PC-9 (cell line): ENCODE measurements around the gene JARID2. TPM values are rescaled to one million over a fixed set of nuclear protein-coding genes. Genes with fewer than 3 reads are reported as not detected.

Source experiments
- BruUV-seq: library from RNA; stranded (reverse); fragments of 400-500 nt; replicated peaks from 2 replicates; lab custom pipeline; 2021; lab: Mats Ljungman, UMichigan
- CTCF ChIA-PET: fragments of 300-600 bp; sonication (Branson Sonifier 250); formaldehyde crosslinking; loops from one replicate; lab custom pipeline; 2022; ENCODE audit warnings: antibody characterized with exemption; lab: Charles Lee
- POLR2A ChIA-PET: fragments of 300-600 bp; sonication (Branson Sonifier 250); formaldehyde crosslinking; loops from one replicate; lab custom pipeline; 2022; ENCODE audit warnings: antibody characterized with exemption; ENCODE audit not compliant: unreplicated experiment; lab: Charles Lee
- DNase-seq, 2 experiments: peaks; one replicate each; pipeline versions ENCODE4 v3.0.0 to v3.0.0-alpha.2; 2015 to 2022; ENCODE audit warnings: mixed read lengths in 1 of 2
- H2AFZ ChIP-seq: fragments of 200-600 bp; sonication (generic); 2 replicates; pipeline ENCODE4 v1.8.1; 2017; ENCODE audit warnings: antibody characterized with exemption
- H3F3A ChIP-seq: fragments of 200-600 bp; sonication (generic); 2 replicates; pipeline ENCODE4 v1.8.1; 2017; ENCODE audit warnings: antibody characterized with exemption, mild to moderate bottlenecking, low read depth; ENCODE audit not compliant: insufficient read depth
- H3K27ac ChIP-seq: fragments of 200-600 bp; sonication (generic); 2 replicates; pipeline ENCODE4 v1.6.1; 2016; ENCODE audit warnings: mixed run types
- H3K27me3 ChIP-seq: fragments of 200-600 bp; sonication (generic); 2 replicates; pipeline ENCODE4 v1.6.1; 2016; ENCODE audit warnings: low read depth, mixed run types; ENCODE audit not compliant: insufficient read depth
- H3K36me3 ChIP-seq: fragments of 200-600 bp; sonication (generic); 2 replicates; pipeline ENCODE4 v1.6.1; 2016; ENCODE audit warnings: low read depth, mixed run types
- H3K4me1 ChIP-seq: fragments of 200-600 bp; sonication (generic); replicated peaks from 2 replicates; pipeline ENCODE4 v1.6.1; 2016; ENCODE audit warnings: mixed run types; ENCODE audit not compliant: insufficient read depth
- H3K4me2 ChIP-seq: fragments of 200-600 bp; sonication (generic); 2 replicates; pipeline ENCODE4 v1.6.1; 2017; ENCODE audit warnings: mixed run types
- H3K4me3 ChIP-seq: fragments of 200-600 bp; sonication (generic); 2 replicates; pipeline ENCODE4 v1.6.1; 2016; ENCODE audit warnings: mixed run types
- H3K79me2 ChIP-seq: fragments of 200-600 bp; sonication (generic); 2 replicates; pipeline ENCODE4 v1.6.1; 2017; ENCODE audit warnings: low read depth, mixed run types
- H3K9me2 ChIP-seq: fragments of 200-600 bp; sonication (generic); 2 replicates; pipeline ENCODE4 v1.8.1; 2017; ENCODE audit warnings: mild to moderate bottlenecking; ENCODE audit not compliant: insufficient read depth
- H3K9me3 ChIP-seq: fragments of 200-600 bp; sonication (generic); 2 replicates; pipeline ENCODE4 v1.8.1; 2016; ENCODE audit warnings: low read depth; ENCODE audit not compliant: insufficient read depth
- H4K20me1 ChIP-seq: fragments of 200-600 bp; sonication (generic); 2 replicates; pipeline ENCODE4 v1.8.1; 2017; ENCODE audit not compliant: insufficient read depth
- EZH2 ChIP-seq: fragments of 200-600 bp; sonication (generic); IDR thresholded peaks from 2 replicates; pipeline ENCODE4 v1.8.0; 2017; ENCODE audit warnings: antibody characterized with exemption, low read depth
- intact Hi-C: fragments of 100-400 bp; cut with micrococcal nuclease; formaldehyde crosslinking; loops from one replicate; pipeline ENCODE4 v1.10.0; 2022; ENCODE audit not compliant: unreplicated experiment
- total RNA-seq: library from RNA; stranded (reverse); gene quantifications from 2 replicates; pipeline ENCODE4 v1.2.3, GENCODE V29; 2021
- TF ChIP-seq, protein P1 (sequence below): fragments of 200-600 bp; sonication (generic); conservative IDR thresholded peaks from 2 replicates; pipeline ENCODE4 v1.6.1; 2017; ENCODE audit warnings: mixed run types, antibody characterized with exemption, mild to moderate bottlenecking, moderate library complexity

JARID2 gene
- total RNA-seq, 1 experiment from 2014 or later, result 35.0 TPM

DNA sequence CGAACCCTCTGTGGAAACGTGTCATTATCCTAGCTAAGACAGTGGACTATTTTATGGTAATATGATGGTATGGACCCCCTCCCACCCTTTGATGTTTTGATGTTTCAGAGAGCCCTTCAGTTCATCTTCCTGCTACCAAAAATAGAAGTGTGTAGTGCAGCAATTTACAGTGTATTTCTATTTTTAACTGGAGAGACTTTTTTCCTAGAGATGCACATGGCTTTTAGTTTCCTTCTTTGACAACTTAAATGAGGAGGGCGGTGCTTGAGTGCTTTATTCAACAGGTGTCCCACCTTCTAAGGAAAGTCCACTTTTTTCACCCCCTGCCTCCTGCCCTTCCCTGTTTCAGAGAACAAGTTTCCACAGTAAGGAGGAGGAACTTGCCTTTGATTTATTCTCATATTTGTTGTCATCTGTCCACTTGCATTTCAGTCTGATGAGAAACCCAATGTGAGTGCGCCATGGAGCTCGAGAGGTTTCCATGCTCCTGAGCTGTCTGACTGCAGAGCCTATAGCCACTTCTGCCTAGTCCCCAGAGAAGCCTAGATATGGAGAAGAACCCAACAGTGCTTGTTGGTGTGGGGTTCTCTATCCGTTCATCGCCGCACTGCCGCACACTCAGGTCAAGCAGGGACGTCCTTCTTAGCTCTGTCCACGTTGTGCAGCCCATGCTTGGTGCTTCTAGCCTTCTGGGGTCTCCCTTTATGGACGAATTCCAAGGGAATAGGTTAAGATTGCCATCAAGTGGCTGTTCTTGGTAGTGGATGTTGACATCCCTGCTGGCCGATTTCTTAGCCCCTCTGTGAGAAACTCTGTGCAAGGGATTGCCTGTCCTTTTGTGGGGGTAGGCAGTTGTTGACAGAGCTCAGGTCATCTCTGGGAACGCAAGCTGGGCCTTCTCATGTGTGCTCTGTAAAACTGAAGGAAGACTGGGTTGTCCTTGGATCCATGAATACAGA lies 144.2 kb downstream of the JARID2 start:
- BruUV-seq, result no TSS peak
- H3K9me3 ChIP-seq, result no peaks in the 10 kb centered on the region
- POLR2A ChIA-PET, result no interaction called here
- H3K4me3 ChIP-seq, result no peak overlapping the region
- H3K36me3 ChIP-seq, result no peaks in the 10 kb centered on the region
- no peak overlapping the region for H2AFZ ChIP-seq
- H3F3A ChIP-seq, result no peaks in the 10 kb centered on the region
- 0 out of 2 replicates have a peak, but pooled peaks cover 8% of the 10 kb centered on the region for H3K4me1 ChIP-seq
- no peaks in the 10 kb centered on the region for H3K9me2 ChIP-seq
- CTCF ChIA-PET, result no interaction called here
- DNase-seq, result peak in 1 of 2 experiments; percentile 16
- intact Hi-C loops, result loop anchor here (2.0 kb wide), 1 partner anchor 141 kb away; no protein-coding TSS in a partner anchor
- no peak overlapping the region for H3K27ac ChIP-seq
- no peaks in the 10 kb centered on the region for H3K27me3 ChIP-seq
- H3K4me2 ChIP-seq, result no peak overlapping the region
- TF ChIP-seq, protein P1, sequence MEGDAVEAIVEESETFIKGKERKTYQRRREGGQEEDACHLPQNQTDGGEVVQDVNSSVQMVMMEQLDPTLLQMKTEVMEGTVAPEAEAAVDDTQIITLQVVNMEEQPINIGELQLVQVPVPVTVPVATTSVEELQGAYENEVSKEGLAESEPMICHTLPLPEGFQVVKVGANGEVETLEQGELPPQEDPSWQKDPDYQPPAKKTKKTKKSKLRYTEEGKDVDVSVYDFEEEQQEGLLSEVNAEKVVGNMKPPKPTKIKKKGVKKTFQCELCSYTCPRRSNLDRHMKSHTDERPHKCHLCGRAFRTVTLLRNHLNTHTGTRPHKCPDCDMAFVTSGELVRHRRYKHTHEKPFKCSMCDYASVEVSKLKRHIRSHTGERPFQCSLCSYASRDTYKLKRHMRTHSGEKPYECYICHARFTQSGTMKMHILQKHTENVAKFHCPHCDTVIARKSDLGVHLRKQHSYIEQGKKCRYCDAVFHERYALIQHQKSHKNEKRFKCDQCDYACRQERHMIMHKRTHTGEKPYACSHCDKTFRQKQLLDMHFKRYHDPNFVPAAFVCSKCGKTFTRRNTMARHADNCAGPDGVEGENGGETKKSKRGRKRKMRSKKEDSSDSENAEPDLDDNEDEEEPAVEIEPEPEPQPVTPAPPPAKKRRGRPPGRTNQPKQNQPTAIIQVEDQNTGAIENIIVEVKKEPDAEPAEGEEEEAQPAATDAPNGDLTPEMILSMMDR, result peak; percentile 72
- no peak for TF ChIP-seq EZH2
- peaks cover 81% of the 10 kb centered on the region for H3K79me2 ChIP-seq
- H4K20me1 ChIP-seq, result peaks cover 25% of the 10 kb centered on the region

DNA sequence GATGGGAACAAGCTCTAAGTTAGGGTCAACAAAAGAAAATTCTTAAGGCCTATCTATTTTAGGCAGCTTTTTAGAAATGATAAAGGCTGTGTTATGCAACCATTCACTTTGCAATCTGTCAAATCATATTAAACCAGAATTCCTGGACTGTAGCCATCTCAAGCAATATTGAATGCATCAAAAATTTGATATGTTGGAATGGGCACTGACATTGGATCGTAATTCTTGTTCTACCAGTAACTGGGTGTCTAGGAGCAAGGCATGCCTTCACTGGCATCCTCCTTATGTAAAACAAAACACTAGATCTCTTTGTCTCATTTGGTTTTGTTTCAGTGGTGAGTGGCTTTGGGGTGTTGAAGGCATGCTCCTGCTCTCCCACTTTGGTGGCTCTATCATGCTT lies 145.6 kb downstream of the JARID2 start:
- no peak overlapping the region for H3K4me2 ChIP-seq
- H3K4me1 ChIP-seq, result 0 out of 2 replicates have a peak, but pooled peaks cover 8% of the 10 kb centered on the region
- ChIA-PET POLR2A (no interaction called here), CTCF (no interaction called here)
- H3K36me3 ChIP-seq, result no peaks in the 10 kb centered on the region
- H2AFZ ChIP-seq, result no peak overlapping the region
- H4K20me1 ChIP-seq, result peaks cover 25% of the 10 kb centered on the region
- no TSS peak for BruUV-seq
- H3K79me2 ChIP-seq, result peaks cover 80% of the 10 kb centered on the region
- no peak overlapping the region for H3K4me3 ChIP-seq
- no peak for TF ChIP-seq EZH2
- TF ChIP-seq, protein P1, result no peak
- intact Hi-C loops, result loop anchor here (2.0 kb wide), 1 partner anchor 143 kb away; no protein-coding TSS in a partner anchor
- no peaks in the 10 kb centered on the region for H3K9me2 ChIP-seq
- no peak overlapping the region for H3K27ac ChIP-seq
- no peaks in the 10 kb centered on the region for H3K9me3 ChIP-seq
- H3K27me3 ChIP-seq, result no peaks in the 10 kb centered on the region
- H3F3A ChIP-seq, result no peaks in the 10 kb centered on the region
- no peak for DNase-seq

DNA sequence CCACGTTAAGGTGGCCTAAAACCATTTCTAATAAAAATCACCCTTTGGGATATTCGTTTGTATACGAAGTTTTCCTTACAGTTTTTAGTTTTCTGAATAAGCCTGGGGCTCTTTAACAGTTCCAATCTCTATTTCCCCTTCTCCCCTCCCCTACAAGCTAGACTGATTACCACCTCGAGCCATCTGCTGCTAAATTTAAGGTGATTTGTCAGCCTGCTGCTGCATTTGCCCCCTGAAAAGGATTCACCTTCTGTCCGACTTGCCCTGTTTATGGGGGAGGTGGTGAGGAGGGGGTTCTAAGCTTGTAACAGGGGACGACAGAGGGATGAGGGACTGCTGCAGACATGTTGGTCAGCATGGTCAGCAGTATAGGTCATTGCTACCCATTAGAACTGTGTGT lies 146.3 kb downstream of the JARID2 start:
- no peak for TF ChIP-seq EZH2
- POLR2A ChIA-PET, result no interaction called here
- H3K4me2 ChIP-seq, result no peak overlapping the region
- H3K9me2 ChIP-seq, result no peaks in the 10 kb centered on the region
- H2AFZ ChIP-seq, result no peak overlapping the region
- intact Hi-C loops, result no loop called here
- H3K36me3 ChIP-seq, result no peaks in the 10 kb centered on the region
- H3K79me2 ChIP-seq, result peaks cover 80% of the 10 kb centered on the region
- no peak for DNase-seq
- no TSS peak for BruUV-seq
- H3K9me3 ChIP-seq, result no peaks in the 10 kb centered on the region
- H4K20me1 ChIP-seq, result peaks cover 20% of the 10 kb centered on the region
- 0 out of 2 replicates have a peak, but pooled peaks cover 8% of the 10 kb centered on the region for H3K4me1 ChIP-seq
- no peaks in the 10 kb centered on the region for H3F3A ChIP-seq
- no peak overlapping the region for H3K4me3 ChIP-seq
- no peak overlapping the region for H3K27ac ChIP-seq
- CTCF ChIA-PET, result no interaction called here
- H3K27me3 ChIP-seq, result no peaks in the 10 kb centered on the region
